GM23338 (cell line): ENCODE data around the gene ATRIP. TPM values are rescaled to one million over a fixed set of nuclear protein-coding genes. Genes with fewer than 3 reads are reported as not detected.

Source experiments
- ATAC-seq: fragments of 200-7000 bp; cut with Tn5 transposase; 3 replicates; pipeline ENCODE4 v1.9.1; 2020
- DNase-seq: peaks from one replicate; pipeline ENCODE4 v3.0.0-alpha.2; 2015; ENCODE audit warnings: low spot score
- H2AFZ ChIP-seq: fragments of 200-600 bp; sonication (generic); 2 replicates; pipeline ENCODE4 v1.8.0; 2016; ENCODE audit warnings: antibody characterized with exemption, mild to moderate bottlenecking, moderate library complexity
- H3F3A ChIP-seq: fragments of 200-600 bp; sonication (generic); replicated peaks from 2 replicates; pipeline ENCODE4 v1.8.0; 2017; ENCODE audit warnings: antibody characterized with exemption, mixed run types, low read depth
- H3K27ac ChIP-seq: fragments of 200-600 bp; sonication (generic); 2 replicates; pipeline ENCODE4 v1.6.1; 2016; ENCODE audit warnings: low read depth
- H3K27me3 ChIP-seq: fragments of 200-600 bp; sonication (generic); 2 replicates; pipeline ENCODE4 v1.8.0; 2016; ENCODE audit warnings: mild to moderate bottlenecking, mixed run types, moderate library complexity; ENCODE audit not compliant: insufficient read depth
- H3K36me3 ChIP-seq: fragments of 200-600 bp; sonication (generic); 2 replicates; pipeline ENCODE4 v1.8.0; 2016; ENCODE audit warnings: mild to moderate bottlenecking; ENCODE audit not compliant: insufficient read depth
- H3K4me1 ChIP-seq: fragments of 200-600 bp; sonication (generic); 2 replicates; pipeline ENCODE4 v1.8.0; 2016; ENCODE audit warnings: mild to moderate bottlenecking, moderate library complexity; ENCODE audit not compliant: insufficient read depth
- H3K4me2 ChIP-seq: fragments of 200-600 bp; sonication (generic); 2 replicates; pipeline ENCODE4 v1.7.1; 2017; ENCODE audit warnings: mixed run types
- H3K4me3 ChIP-seq: fragments of 200-600 bp; sonication (generic); 2 replicates; pipeline ENCODE4 v1.6.1; 2016; ENCODE audit warnings: mixed run types
- H3K79me2 ChIP-seq: fragments of 200-600 bp; sonication (generic); replicated peaks from 2 replicates; pipeline ENCODE4 v1.8.0; 2017; ENCODE audit warnings: mild to moderate bottlenecking; ENCODE audit not compliant: insufficient read depth
- H3K9me2 ChIP-seq: fragments of 200-600 bp; sonication (generic); 2 replicates; pipeline ENCODE4 v1.8.0; 2017; ENCODE audit not compliant: insufficient read depth
- H4K20me1 ChIP-seq: fragments of 200-600 bp; sonication (generic); replicated peaks from 2 replicates; pipeline ENCODE4 v1.8.0; 2017; ENCODE audit warnings: mild to moderate bottlenecking; ENCODE audit not compliant: insufficient read depth
- H3K27ac Mint-ChIP-seq: 2 replicates; pipeline ENCODE4 v1.8.0; 2020; ENCODE audit warnings: inconsistent platforms, mild to moderate bottlenecking, moderate library complexity, mixed read lengths
- H3K27me3 Mint-ChIP-seq: 3 replicates; pipeline ENCODE4 v1.8.0; 2022; ENCODE audit warnings: low read depth, mild to moderate bottlenecking, moderate library complexity, mixed read lengths, inconsistent platforms; ENCODE audit not compliant: insufficient read depth, poor library complexity
- H3K36me3 Mint-ChIP-seq: 3 replicates; pipeline ENCODE4 v1.8.0; 2021; ENCODE audit warnings: low read depth, mild to moderate bottlenecking, inconsistent platforms, moderate library complexity, mixed read lengths
- H3K4me1 Mint-ChIP-seq: 3 replicates; pipeline ENCODE4 v1.8.0; 2020; ENCODE audit warnings: mild to moderate bottlenecking, inconsistent platforms, mixed read lengths
- H3K4me3 Mint-ChIP-seq: 3 replicates; pipeline ENCODE4 v1.8.0; 2021; ENCODE audit warnings: moderate library complexity, mild to moderate bottlenecking, inconsistent platforms, mixed read lengths
- H3K9me3 Mint-ChIP-seq: 3 replicates; pipeline ENCODE4 v1.8.0; 2020; ENCODE audit warnings: moderate library complexity, mild to moderate bottlenecking, inconsistent platforms, mixed read lengths
- EZH2 ChIP-seq: fragments of 200-600 bp; sonication (generic); IDR thresholded peaks from one replicate; pipeline ENCODE4 v1.8.0; 2017; ENCODE audit warnings: antibody characterized with exemption, mild to moderate bottlenecking, low read depth; ENCODE audit not compliant: unreplicated experiment
- POLR2AphosphoS5 ChIP-seq: IDR thresholded peaks from 2 replicates; pipeline ENCODE4 v1.6.1; 2016; ENCODE audit warnings: antibody characterized with exemption, low read depth
- ZNF114 ChIP-seq: fragments of 250-450 bp; sonication (Bioruptor Pico); IDR thresholded peaks from 2 replicates; pipeline ENCODE4 v1.5.0; 2020; ENCODE audit warnings: mild to moderate bottlenecking, moderate library complexity
- ZNF331 ChIP-seq: fragments of 250-450 bp; sonication (Bioruptor Pico); IDR thresholded peaks from 2 replicates; pipeline ENCODE4 v1.5.0; 2020; ENCODE audit warnings: low read depth, mild to moderate bottlenecking, moderate library complexity
- polyA plus RNA-seq: library from polyadenylated mRNA; unstranded; fragments of >200 nt; fragmentation: Nextera tagmentation; extraction: Ambion mirVana; gene quantifications from 2 replicates; pipeline ENCODE4 v1.2.1, GENCODE V29; 2016
- total RNA-seq: library from RNA; depleted of rRNA; stranded (reverse); fragments of >200 nt; shearing (Covaris generic); gene quantifications from 2 replicates; pipeline ENCODE4 v1.2.3, GENCODE V29; 2014
- TF ChIP-seq, protein P1 (sequence below): fragments of 250-450 bp; sonication (Bioruptor Pico); IDR thresholded peaks from 2 replicates; pipeline ENCODE4 v1.5.0; 2020; ENCODE audit warnings: mild to moderate bottlenecking, moderate library complexity
- TF ChIP-seq, protein P2 (sequence below), 2 experiments: fragments of 200-600 bp in 1 of 2; sonication (generic) in 1 of 2; conservative IDR thresholded peaks; 2 replicates each; pipeline versions ENCODE4 v1.5.1 to v1.6.1; 2016 to 2017; ENCODE audit warnings: antibody characterized with exemption in 2 of 2, low read depth in 2 of 2, mild to moderate bottlenecking in 2 of 2, moderate library complexity in 1 of 2

Gene ATRIP
- total and polyA plus RNA-seq, 2 experiments from 2014 or later, result 5.8 to 17.3 TPM

DNA sequence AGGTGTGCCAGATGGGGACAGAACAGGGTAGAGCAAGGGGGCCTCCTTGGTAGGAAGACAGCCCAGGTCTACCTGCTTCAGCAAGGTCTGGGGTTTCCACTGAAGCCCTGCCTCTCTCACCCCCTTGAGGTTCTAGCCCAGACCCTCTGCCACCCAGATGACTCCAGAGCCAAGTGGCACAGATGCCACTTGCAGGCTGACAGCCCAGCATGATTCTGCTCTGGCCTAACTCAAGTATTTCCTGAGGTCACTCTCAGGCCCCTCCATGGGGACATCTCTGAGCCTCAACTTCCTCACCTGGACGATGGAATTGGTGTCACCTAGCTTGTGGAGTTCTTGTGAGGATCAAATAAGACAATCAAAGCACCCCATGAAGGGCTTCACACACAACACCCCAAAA lies 40.6 kb upstream of the ATRIP start:
- no peak overlapping the region for H3K27ac Mint-ChIP-seq
- H3K4me1 Mint-ChIP-seq, result no peaks in the 10 kb centered on the region

More for the DNA sequence above, 40.6 kb upstream of the ATRIP start:
- H3K27me3 Mint-ChIP-seq, result peaks cover 7% of the 10 kb centered on the region
- H3K9me3 Mint-ChIP-seq, result no peaks in the 10 kb centered on the region
- Histone ChIP-seq H3K79me2 (no peaks in the 10 kb centered on the region), H3K9me2 (no peaks in the 10 kb centered on the region), H3K4me1 (no peaks in the 10 kb centered on the region), H3K27ac (no peak overlapping the region), H3F3A (no peaks in the 10 kb centered on the region), H3K4me3 (no peak overlapping the region), H3K4me2 (no peak overlapping the region), H2AFZ (no peak overlapping the region), H4K20me1 (no peaks in the 10 kb centered on the region; the same call in 1 of the 2 replicates), H3K36me3 (peaks cover 13% of the 10 kb centered on the region), H3K27me3 (no peaks in the 10 kb centered on the region)
- H3K4me3 Mint-ChIP-seq, result no peak overlapping the region
- TF ChIP-seq, protein P1, sequence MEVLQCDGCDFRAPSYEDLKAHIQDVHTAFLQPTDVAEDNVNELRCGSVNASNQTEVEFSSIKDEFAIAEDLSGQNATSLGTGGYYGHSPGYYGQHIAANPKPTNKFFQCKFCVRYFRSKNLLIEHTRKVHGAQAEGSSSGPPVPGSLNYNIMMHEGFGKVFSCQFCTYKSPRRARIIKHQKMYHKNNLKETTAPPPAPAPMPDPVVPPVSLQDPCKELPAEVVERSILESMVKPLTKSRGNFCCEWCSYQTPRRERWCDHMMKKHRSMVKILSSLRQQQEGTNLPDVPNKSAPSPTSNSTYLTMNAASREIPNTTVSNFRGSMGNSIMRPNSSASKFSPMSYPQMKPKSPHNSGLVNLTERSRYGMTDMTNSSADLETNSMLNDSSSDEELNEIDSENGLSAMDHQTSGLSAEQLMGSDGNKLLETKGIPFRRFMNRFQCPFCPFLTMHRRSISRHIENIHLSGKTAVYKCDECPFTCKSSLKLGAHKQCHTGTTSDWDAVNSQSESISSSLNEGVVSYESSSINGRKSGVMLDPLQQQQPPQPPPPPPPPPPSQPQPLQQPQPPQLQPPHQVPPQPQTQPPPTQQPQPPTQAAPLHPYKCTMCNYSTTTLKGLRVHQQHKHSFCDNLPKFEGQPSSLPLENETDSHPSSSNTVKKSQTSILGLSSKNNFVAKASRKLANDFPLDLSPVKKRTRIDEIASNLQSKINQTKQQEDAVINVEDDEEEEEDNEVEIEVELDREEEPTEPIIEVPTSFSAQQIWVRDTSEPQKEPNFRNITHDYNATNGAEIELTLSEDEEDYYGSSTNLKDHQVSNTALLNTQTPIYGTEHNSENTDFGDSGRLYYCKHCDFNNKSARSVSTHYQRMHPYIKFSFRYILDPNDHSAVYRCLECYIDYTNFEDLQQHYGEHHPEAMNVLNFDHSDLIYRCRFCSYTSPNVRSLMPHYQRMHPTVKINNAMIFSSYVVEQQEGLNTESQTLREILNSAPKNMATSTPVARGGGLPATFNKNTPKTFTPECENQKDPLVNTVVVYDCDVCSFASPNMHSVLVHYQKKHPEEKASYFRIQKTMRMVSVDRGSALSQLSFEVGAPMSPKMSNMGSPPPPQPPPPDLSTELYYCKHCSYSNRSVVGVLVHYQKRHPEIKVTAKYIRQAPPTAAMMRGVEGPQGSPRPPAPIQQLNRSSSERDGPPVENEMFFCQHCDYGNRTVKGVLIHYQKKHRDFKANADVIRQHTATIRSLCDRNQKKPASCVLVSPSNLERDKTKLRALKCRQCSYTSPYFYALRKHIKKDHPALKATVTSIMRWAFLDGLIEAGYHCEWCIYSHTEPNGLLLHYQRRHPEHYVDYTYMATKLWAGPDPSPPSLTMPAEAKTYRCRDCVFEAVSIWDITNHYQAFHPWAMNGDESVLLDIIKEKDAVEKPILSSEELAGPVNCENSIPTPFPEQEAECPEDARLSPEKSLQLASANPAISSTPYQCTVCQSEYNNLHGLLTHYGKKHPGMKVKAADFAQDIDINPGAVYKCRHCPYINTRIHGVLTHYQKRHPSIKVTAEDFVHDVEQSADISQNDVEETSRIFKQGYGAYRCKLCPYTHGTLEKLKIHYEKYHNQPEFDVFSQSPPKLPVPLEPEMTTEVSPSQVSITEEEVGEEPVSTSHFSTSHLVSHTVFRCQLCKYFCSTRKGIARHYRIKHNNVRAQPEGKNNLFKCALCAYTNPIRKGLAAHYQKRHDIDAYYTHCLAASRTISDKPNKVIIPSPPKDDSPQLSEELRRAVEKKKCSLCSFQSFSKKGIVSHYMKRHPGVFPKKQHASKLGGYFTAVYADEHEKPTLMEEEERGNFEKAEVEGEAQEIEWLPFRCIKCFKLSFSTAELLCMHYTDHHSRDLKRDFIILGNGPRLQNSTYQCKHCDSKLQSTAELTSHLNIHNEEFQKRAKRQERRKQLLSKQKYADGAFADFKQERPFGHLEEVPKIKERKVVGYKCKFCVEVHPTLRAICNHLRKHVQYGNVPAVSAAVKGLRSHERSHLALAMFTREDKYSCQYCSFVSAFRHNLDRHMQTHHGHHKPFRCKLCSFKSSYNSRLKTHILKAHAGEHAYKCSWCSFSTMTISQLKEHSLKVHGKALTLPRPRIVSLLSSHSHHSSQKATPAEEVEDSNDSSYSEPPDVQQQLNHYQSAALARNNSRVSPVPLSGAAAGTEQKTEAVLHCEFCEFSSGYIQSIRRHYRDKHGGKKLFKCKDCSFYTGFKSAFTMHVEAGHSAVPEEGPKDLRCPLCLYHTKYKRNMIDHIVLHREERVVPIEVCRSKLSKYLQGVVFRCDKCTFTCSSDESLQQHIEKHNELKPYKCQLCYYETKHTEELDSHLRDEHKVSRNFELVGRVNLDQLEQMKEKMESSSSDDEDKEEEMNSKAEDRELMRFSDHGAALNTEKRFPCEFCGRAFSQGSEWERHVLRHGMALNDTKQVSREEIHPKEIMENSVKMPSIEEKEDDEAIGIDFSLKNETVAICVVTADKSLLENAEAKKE (CRISPR knock-in tag), result no peak
- TF ChIP-seq, protein P2, sequence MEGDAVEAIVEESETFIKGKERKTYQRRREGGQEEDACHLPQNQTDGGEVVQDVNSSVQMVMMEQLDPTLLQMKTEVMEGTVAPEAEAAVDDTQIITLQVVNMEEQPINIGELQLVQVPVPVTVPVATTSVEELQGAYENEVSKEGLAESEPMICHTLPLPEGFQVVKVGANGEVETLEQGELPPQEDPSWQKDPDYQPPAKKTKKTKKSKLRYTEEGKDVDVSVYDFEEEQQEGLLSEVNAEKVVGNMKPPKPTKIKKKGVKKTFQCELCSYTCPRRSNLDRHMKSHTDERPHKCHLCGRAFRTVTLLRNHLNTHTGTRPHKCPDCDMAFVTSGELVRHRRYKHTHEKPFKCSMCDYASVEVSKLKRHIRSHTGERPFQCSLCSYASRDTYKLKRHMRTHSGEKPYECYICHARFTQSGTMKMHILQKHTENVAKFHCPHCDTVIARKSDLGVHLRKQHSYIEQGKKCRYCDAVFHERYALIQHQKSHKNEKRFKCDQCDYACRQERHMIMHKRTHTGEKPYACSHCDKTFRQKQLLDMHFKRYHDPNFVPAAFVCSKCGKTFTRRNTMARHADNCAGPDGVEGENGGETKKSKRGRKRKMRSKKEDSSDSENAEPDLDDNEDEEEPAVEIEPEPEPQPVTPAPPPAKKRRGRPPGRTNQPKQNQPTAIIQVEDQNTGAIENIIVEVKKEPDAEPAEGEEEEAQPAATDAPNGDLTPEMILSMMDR (conservative IDR thresholded peaks at IDR 0.05; ENCODE audit: low read depth in 2 of 2), result no peak
- no peak for TF ChIP-seq POLR2AphosphoS5
- TF ChIP-seq EZH2, result no peak
- TF ChIP-seq ZNF331 (CRISPR knock-in tag), result no peak
- no peak for TF ChIP-seq ZNF114 (CRISPR knock-in tag)
- H3K36me3 Mint-ChIP-seq, result peaks cover 90% of the 10 kb centered on the region
- ATAC-seq (no peak), DNase-seq (no peak)
